SU-DHL-6 (cell line): ENCODE results near the gene DNER.

Experiments used
- CTCF ChIP-seq: fragments of 200-600 bp; sonication (generic); IDR thresholded peaks from one replicate; pipeline ENCODE4 v1.5.1; 2017; ENCODE audit warnings: antibody characterized with exemption, mild to moderate bottlenecking, low read length, moderate library complexity; ENCODE audit not compliant: insufficient read depth, poor library complexity, severe bottlenecking
- EZH2phosphoT487 ChIP-seq: fragments of 200-600 bp; sonication (generic), shearing (Covaris generic); conservative IDR thresholded peaks from 2 replicates; pipeline ENCODE4 v1.6.1; 2018; ENCODE audit warnings: mild to moderate bottlenecking, antibody characterized with exemption, low read length, moderate library complexity, mixed read lengths

GRCh38 chr2:229666811-229667210, 47.5 kb downstream of the DNER start:
- TF ChIP-seq CTCF (no peak), EZH2phosphoT487 (no peak)
